Measurements from ENCODE around the gene KCNIP1.

The KCNIP1 gene

GRCh38 chr5:170739446-170739845, 235.6 kb downstream of the KCNIP1 start:
- H3K9me3 ChIP-seq (ENCODE audit: control insufficient read depth, low read length), result no peaks in the 10 kb centered on the region
- no peaks in the 10 kb centered on the region for H3K36me3 ChIP-seq (ENCODE audit: control insufficient read depth, insufficient read depth, low read length)
- no peak overlapping the region for H3K27ac ChIP-seq (ENCODE audit: insufficient read depth, low read length, poor library complexity, severe bottlenecking)
- no peaks in the 10 kb centered on the region for H3K27me3 ChIP-seq (replicated peaks; ENCODE audit: control insufficient read depth, insufficient read depth, low read length, poor library complexity, severe bottlenecking)
- no peaks in the 10 kb centered on the region for H3K4me1 ChIP-seq (ENCODE audit: control insufficient read depth, insufficient read depth, low read length, poor library complexity, severe bottlenecking)
- no peak for DNase-seq
- no peak overlapping the region for H3K4me3 ChIP-seq (ENCODE audit: insufficient read depth, low read depth, low read length, poor library complexity, severe bottlenecking)

GRCh38 chr5:170740551-170741205, 236.9 kb downstream of the KCNIP1 start:
- DNase-seq, result no peak
- H3K36me3 ChIP-seq (ENCODE audit: control insufficient read depth, insufficient read depth, low read length), result no peaks in the 10 kb centered on the region
- H3K27me3 ChIP-seq (replicated peaks; ENCODE audit: control insufficient read depth, insufficient read depth, low read length, poor library complexity, severe bottlenecking), result no peaks in the 10 kb centered on the region

GRCh38 chr5:170741801-170742200, 238.0 kb downstream of the KCNIP1 start:
- H3K27ac ChIP-seq (ENCODE audit: insufficient read depth, low read length, poor library complexity, severe bottlenecking), result no peak overlapping the region
- H3K27me3 ChIP-seq (replicated peaks; ENCODE audit: control insufficient read depth, insufficient read depth, low read length, poor library complexity, severe bottlenecking), result no peaks in the 10 kb centered on the region
- H3K9me3 ChIP-seq (ENCODE audit: control insufficient read depth, low read length), result no peaks in the 10 kb centered on the region
- no peak for DNase-seq
- no peak overlapping the region for H3K4me3 ChIP-seq (ENCODE audit: insufficient read depth, low read depth, low read length, poor library complexity, severe bottlenecking)
- no peaks in the 10 kb centered on the region for H3K36me3 ChIP-seq (ENCODE audit: control insufficient read depth, insufficient read depth, low read length)
- no peaks in the 10 kb centered on the region for H3K4me1 ChIP-seq (ENCODE audit: control insufficient read depth, insufficient read depth, low read length, poor library complexity, severe bottlenecking)

More at GRCh38 chr5:170740551-170741205, 236.9 kb downstream of the KCNIP1 start:
- Histone ChIP-seq H3K9me3 (ENCODE audit: control insufficient read depth, low read length) (no peaks in the 10 kb centered on the region), H3K4me1 (ENCODE audit: control insufficient read depth, insufficient read depth, low read length, poor library complexity, severe bottlenecking) (no peaks in the 10 kb centered on the region), H3K4me3 (ENCODE audit: insufficient read depth, low read depth, low read length, poor library complexity, severe bottlenecking) (no peak overlapping the region), H3K27ac (ENCODE audit: insufficient read depth, low read length, poor library complexity, severe bottlenecking) (no peak overlapping the region)

GRCh38 chr5:170743876-170744212, 240.0 kb downstream of the KCNIP1 start:
- no peak for DNase-seq
- H3K9me3 ChIP-seq (ENCODE audit: control insufficient read depth, low read length), result no peaks in the 10 kb centered on the region
- H3K4me3 ChIP-seq (ENCODE audit: insufficient read depth, low read depth, low read length, poor library complexity, severe bottlenecking), result no peak overlapping the region
- H3K27ac ChIP-seq (ENCODE audit: insufficient read depth, low read length, poor library complexity, severe bottlenecking), result no peak overlapping the region
- H3K4me1 ChIP-seq (ENCODE audit: control insufficient read depth, insufficient read depth, low read length, poor library complexity, severe bottlenecking), result no peaks in the 10 kb centered on the region
- no peaks in the 10 kb centered on the region for H3K36me3 ChIP-seq (ENCODE audit: control insufficient read depth, insufficient read depth, low read length)
- H3K27me3 ChIP-seq (replicated peaks; ENCODE audit: control insufficient read depth, insufficient read depth, low read length, poor library complexity, severe bottlenecking), result no peaks in the 10 kb centered on the region

GRCh38 chr5:170745481-170746071, 241.8 kb downstream of the KCNIP1 start:
- no peaks in the 10 kb centered on the region for H3K27me3 ChIP-seq (replicated peaks; ENCODE audit: control insufficient read depth, insufficient read depth, low read length, poor library complexity, severe bottlenecking)

GRCh38 chr5:170746075-170746960, 242.5 kb downstream of the KCNIP1 start:
- Histone ChIP-seq H3K27me3 (replicated peaks; ENCODE audit: control insufficient read depth, insufficient read depth, low read length, poor library complexity, severe bottlenecking) (no peaks in the 10 kb centered on the region), H3K9me3 (ENCODE audit: control insufficient read depth, low read length) (no peaks in the 10 kb centered on the region), H3K27ac (ENCODE audit: insufficient read depth, low read length, poor library complexity, severe bottlenecking) (no peak overlapping the region), H3K4me3 (ENCODE audit: insufficient read depth, low read depth, low read length, poor library complexity, severe bottlenecking) (no peak overlapping the region), H3K36me3 (ENCODE audit: control insufficient read depth, insufficient read depth, low read length) (no peaks in the 10 kb centered on the region), H3K4me1 (ENCODE audit: control insufficient read depth, insufficient read depth, low read length, poor library complexity, severe bottlenecking) (no peaks in the 10 kb centered on the region)
- DNase-seq, result no peak

More at GRCh38 chr5:170745481-170746071, 241.8 kb downstream of the KCNIP1 start:
- Histone ChIP-seq H3K9me3 (ENCODE audit: control insufficient read depth, low read length) (no peaks in the 10 kb centered on the region), H3K27ac (ENCODE audit: insufficient read depth, low read length, poor library complexity, severe bottlenecking) (no peak overlapping the region), H3K4me1 (ENCODE audit: control insufficient read depth, insufficient read depth, low read length, poor library complexity, severe bottlenecking) (no peaks in the 10 kb centered on the region), H3K4me3 (ENCODE audit: insufficient read depth, low read depth, low read length, poor library complexity, severe bottlenecking) (no peak overlapping the region), H3K36me3 (ENCODE audit: control insufficient read depth, insufficient read depth, low read length) (no peaks in the 10 kb centered on the region)
- DNase-seq, result no peak

GRCh38 chr5:170746961-170747340, 243.1 kb downstream of the KCNIP1 start:
- DNase-seq, result no peak
- H3K4me3 ChIP-seq (ENCODE audit: insufficient read depth, low read depth, low read length, poor library complexity, severe bottlenecking), result no peak overlapping the region
- no peaks in the 10 kb centered on the region for H3K9me3 ChIP-seq (ENCODE audit: control insufficient read depth, low read length)
- H3K36me3 ChIP-seq (ENCODE audit: control insufficient read depth, insufficient read depth, low read length), result no peaks in the 10 kb centered on the region
- no peaks in the 10 kb centered on the region for H3K4me1 ChIP-seq (ENCODE audit: control insufficient read depth, insufficient read depth, low read length, poor library complexity, severe bottlenecking)
- H3K27ac ChIP-seq (ENCODE audit: insufficient read depth, low read length, poor library complexity, severe bottlenecking), result no peak overlapping the region
- H3K27me3 ChIP-seq (replicated peaks; ENCODE audit: control insufficient read depth, insufficient read depth, low read length, poor library complexity, severe bottlenecking), result no peaks in the 10 kb centered on the region

GRCh38 chr5:170747357-170747756, 243.5 kb downstream of the KCNIP1 start:
- no peak for DNase-seq
- H3K4me3 ChIP-seq (ENCODE audit: insufficient read depth, low read depth, low read length, poor library complexity, severe bottlenecking), result no peak overlapping the region

GRCh38 chr5:170747851-170748250, 244.0 kb downstream of the KCNIP1 start:
- no peaks in the 10 kb centered on the region for H3K36me3 ChIP-seq (ENCODE audit: control insufficient read depth, insufficient read depth, low read length)
- DNase-seq, result no peak
- no peaks in the 10 kb centered on the region for H3K9me3 ChIP-seq (ENCODE audit: control insufficient read depth, low read length)
- no peaks in the 10 kb centered on the region for H3K27me3 ChIP-seq (replicated peaks; ENCODE audit: control insufficient read depth, insufficient read depth, low read length, poor library complexity, severe bottlenecking)
- H3K4me1 ChIP-seq (ENCODE audit: control insufficient read depth, insufficient read depth, low read length, poor library complexity, severe bottlenecking), result no peaks in the 10 kb centered on the region
- H3K4me3 ChIP-seq (ENCODE audit: insufficient read depth, low read depth, low read length, poor library complexity, severe bottlenecking), result no peak overlapping the region
- H3K27ac ChIP-seq (ENCODE audit: insufficient read depth, low read length, poor library complexity, severe bottlenecking), result no peak overlapping the region

More at GRCh38 chr5:170747357-170747756, 243.5 kb downstream of the KCNIP1 start:
- Histone ChIP-seq H3K9me3 (ENCODE audit: control insufficient read depth, low read length) (no peaks in the 10 kb centered on the region), H3K36me3 (ENCODE audit: control insufficient read depth, insufficient read depth, low read length) (no peaks in the 10 kb centered on the region), H3K4me1 (ENCODE audit: control insufficient read depth, insufficient read depth, low read length, poor library complexity, severe bottlenecking) (no peaks in the 10 kb centered on the region), H3K27me3 (replicated peaks; ENCODE audit: control insufficient read depth, insufficient read depth, low read length, poor library complexity, severe bottlenecking) (no peaks in the 10 kb centered on the region), H3K27ac (ENCODE audit: insufficient read depth, low read length, poor library complexity, severe bottlenecking) (no peak overlapping the region)

GRCh38 chr5:170748951-170749471, 245.2 kb downstream of the KCNIP1 start:
- Histone ChIP-seq H3K9me3 (ENCODE audit: control insufficient read depth, low read length) (no peaks in the 10 kb centered on the region), H3K27ac (ENCODE audit: insufficient read depth, low read length, poor library complexity, severe bottlenecking) (no peak overlapping the region), H3K4me3 (ENCODE audit: insufficient read depth, low read depth, low read length, poor library complexity, severe bottlenecking) (no peak overlapping the region), H3K36me3 (ENCODE audit: control insufficient read depth, insufficient read depth, low read length) (no peaks in the 10 kb centered on the region), H3K27me3 (replicated peaks; ENCODE audit: control insufficient read depth, insufficient read depth, low read length, poor library complexity, severe bottlenecking) (no peaks in the 10 kb centered on the region), H3K4me1 (ENCODE audit: control insufficient read depth, insufficient read depth, low read length, poor library complexity, severe bottlenecking) (no peaks in the 10 kb centered on the region)
- DNase-seq, result no peak
